GM18861 (cell line): ENCODE data around the gene MPDZ.
"Not testable (repeated sequence)": the region's sequence is repeated elsewhere in the genome, so short reads cannot be mapped to it uniquely, and the experiment has no call there.

Experiments used
- ATAC-seq: cut with Tn5 transposase; IDR thresholded peaks from one replicate; pipeline ENCODE4 v1.9.1; 2021; ENCODE audit not compliant: unreplicated experiment

The MPDZ gene

DNA sequence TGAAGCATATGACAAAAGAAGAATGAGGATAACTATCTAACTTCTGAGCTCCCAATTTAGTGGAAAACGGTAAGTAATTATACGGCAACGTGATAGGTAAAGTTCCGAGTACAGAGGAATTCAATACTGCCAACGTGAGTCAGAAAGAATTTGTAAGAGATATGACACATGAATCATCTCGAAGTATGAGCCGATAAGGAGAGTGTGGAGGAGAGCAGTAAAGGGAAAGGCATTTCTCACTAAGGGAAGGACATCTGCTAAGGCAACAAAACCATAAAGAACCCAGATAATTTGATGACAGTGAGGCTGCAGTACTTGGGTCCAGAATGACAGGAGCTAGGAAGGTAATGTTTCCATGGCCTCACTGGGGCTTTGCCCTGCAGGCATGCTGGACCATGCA, 11.0 kb downstream of the MPDZ start:
- ATAC-seq = no peak

DNA sequence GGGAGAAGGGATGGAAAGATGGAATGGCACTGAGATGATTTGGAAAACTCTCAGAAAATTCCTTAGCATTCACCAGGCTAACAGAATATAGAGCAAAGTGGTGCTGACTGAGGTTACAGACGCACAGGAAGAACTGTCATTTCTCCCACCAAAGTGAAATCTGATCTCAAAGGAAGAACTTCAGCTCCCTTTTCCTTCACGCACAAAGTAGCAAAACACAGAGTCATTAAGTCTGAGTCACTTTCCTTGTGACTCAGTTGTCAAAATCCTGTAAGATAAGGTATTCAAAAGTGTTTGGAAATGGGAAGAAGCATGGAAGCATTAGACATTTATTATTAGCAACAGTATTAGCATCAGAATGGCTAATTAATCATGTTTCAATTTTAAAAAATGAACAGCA, 11.7 kb downstream of the MPDZ start:
- no peak for ATAC-seq

GRCh38 chr9:13266167-13266566, 13.3 kb downstream of the MPDZ start:
- no peak for ATAC-seq

DNA sequence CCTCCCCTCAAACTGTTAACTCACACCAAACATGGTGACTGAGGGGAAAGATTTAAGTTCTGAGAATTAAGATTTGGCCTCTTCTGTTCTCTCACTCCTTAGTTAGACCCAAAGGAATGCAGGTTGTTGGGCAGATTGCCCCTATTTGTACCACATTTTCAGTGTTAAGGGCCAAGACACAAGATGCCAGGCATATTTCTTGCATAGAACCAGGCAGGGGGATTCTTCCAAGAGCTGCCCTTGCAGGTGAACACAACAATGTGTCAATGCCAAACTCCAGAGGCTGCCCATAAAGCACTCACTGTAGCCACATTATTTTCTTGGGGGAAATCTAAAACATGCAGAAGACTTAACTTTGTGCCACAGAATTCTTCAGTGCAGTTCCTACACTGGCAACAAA, 14.7 kb downstream of the MPDZ start:
- no peak for ATAC-seq

DNA sequence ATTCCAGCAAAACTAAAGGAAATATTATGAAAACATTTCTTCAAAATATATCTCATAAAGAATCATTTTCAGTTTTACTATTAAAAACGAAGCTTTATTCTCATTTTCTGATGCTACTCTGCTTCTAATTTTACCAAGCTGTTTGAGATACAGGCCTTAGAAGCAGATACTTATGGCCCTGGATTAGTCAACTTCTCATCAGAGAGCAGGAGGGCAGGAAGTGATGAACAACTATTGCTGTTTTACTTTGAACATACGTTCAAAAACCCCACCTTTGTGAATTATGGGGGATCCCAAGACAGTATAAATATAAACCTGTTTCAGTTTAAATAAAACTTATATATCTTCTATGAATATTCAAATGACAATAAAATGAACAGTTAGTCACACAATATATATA, 16.0 kb downstream of the MPDZ start:
- no peak for ATAC-seq

DNA sequence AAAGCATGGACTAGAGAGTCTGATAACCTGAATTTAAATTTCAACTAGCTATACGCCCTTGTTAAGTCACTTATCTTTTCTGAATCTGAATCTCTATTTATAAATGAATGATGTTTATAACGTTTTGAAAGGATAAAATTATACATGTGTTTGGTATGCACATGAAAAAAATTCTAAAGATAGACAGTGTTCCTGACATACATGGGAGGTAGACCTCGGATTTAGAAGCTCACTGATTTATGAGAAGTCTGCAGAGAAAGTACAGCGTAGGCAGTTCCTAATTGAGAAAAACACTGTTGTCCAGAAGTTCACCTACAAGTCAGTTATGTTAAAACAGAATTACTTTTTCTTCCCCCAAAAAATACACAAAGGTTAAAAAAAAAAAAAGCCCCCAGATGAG, 26.6 kb downstream of the MPDZ start:
- ATAC-seq = no peak

DNA sequence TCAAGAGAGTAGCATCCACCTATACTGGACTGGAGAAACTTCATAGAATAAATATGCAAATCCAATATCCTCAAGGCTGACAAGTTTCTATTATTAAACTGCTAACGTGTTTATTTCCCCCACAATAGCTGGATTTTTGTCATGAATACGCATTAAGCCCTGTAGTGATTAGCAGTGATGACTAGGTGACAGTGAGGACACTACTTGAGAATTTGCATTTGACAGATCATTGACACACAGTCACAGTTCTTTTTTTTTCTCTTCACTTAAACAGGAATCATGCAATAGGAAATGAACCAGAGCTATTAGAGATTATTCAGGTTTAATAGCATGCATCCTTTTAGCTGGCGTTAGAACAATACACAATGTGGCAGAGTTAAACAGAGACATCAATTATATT, 35.3 kb downstream of the MPDZ start:
- ATAC-seq = no peak

- no peak for ATAC-seq
Measured at GRCh38 chr9:13241283-13241682, 38.2 kb downstream of the MPDZ start.

GRCh38 chr9:13239660-13240059, 39.8 kb downstream of the MPDZ start:
- no peak for ATAC-seq

DNA sequence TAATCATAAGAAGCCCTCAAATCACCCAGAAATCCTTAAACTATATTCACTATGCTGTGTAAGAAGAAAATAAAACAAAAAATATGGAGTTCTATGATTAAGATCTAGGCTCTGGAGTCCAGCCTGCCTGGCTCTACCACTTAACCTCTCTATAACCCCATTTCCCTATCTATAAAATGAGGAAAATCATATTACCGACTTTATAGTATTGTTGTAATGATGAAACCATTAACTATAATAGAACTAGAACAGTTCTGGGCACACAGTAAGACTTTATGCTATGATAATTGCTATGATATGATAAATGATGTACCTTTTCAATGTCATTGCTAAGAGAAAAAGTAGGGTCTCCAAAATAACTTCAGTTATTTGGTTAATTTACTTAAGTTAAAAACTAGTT, 40.3 kb downstream of the MPDZ start:
- ATAC-seq = no peak

GRCh38 chr9:13234932-13235331, 44.6 kb downstream of the MPDZ start:
- ATAC-seq = no peak

GRCh38 chr9:13228431-13228830, 51.1 kb downstream of the MPDZ start:
- no peak for ATAC-seq

GRCh38 chr9:13224366-13224765, 55.1 kb downstream of the MPDZ start:
- no peak for ATAC-seq

DNA sequence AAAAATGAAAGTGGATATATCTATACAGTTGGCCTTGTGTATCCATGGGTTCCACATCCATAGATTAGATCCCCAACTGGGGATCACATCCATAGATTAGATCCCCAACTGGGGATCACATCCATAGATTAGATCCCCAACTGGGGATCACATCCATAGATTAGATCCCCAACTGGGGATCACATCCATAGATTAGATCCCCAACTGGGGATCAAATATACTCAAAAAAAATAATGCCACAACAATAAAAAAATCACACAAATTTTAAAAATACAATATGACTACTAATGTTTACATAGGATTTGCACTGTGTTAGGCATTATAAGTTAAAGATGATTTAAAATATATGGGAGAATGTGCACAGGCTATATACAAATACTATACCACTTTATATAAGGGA, 56.8 kb downstream of the MPDZ start:
- not testable (repeated sequence) for ATAC-seq

- ATAC-seq = no peak
Measured at GRCh38 chr9:13221741-13222140, 57.8 kb downstream of the MPDZ start.

DNA sequence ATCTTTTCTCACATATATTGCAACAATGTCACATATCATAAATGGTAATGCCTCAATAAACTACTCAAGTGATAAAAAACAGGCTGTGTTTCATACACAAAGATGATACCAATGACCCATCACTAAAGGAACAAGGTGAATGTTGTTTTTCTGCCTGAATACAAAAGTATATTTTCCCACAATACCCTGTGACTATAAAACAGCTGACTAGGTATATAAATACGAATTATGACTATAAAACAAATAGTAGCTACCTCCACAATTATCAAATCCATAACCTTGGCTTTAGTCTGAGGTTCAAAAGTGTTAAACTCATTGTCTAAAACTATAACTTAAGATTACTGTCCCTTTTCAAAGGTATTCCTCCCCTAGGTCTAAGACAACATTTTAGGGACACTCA, 58.7 kb downstream of the MPDZ start:
- no peak for ATAC-seq

DNA sequence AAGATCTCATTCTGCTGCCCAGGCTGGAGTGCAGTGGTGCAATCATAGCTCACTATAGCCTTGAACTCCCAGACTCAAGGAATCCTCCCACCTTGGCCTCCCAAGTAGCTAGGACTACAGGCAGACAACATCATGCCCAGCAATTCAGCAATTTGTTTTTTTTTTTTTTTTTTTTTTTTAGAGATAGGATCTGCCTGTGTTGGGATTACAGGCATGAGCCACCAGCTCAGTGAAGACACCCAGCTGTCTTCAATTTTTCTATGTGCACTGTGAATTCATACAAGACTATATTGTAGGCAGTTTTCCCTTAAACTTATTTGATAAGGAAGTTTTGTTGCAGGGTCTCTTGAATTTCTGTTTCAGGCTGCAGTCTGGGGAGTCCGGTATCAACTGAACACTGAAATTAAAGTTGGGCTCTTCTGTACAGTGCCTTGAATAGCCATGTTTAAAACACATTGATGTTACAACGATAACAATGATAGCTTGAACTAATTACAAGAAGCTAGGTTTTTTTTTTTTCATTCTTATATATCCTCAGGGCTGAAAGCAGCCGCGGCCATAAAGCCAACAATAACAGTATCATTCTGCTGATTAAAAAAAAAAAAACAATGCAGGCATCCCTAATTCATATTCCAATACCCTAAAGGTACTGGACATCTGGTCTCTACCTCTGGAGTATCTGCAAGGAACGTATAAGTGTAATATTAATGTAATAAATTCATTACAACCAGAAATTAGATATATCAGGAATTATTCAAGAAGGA, 63.5 kb downstream of the MPDZ start:
- no peak for ATAC-seq

DNA sequence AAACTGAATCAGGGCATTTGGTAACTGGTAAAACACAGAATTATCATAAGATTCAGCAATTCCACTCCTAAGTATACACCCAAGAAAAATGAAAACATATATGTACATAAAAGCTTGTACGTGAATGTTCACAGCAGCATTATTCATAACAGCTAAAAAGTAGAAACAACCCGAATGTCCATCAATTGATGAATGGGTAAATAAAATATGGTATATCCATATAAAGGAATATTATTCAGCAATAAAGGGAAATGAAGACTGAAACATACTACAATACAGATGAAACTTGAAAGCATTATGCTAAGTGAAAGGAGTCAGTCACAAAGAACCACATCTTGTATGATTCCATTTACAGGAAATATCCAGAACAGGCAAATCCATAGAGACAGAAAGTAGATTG, 65.5 kb downstream of the MPDZ start:
- ATAC-seq = no peak

DNA sequence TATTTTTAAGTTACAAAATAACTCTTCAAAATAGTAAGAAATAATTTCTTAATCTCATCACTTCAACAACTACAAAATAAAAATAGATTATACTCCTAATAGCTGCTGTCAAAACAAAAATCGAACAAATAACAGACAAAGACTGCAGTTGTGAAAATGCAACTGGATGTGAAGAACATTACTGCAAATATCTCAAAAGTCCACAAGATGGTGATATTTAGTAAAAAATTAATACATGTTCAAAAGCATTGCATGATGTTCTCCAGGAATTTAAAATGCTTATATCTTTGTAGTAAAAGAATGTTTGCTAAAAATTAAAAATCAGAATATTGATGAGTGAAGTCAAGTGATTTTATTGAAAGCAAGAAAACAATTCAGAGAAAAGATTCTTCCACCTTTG, 66.2 kb downstream of the MPDZ start:
- ATAC-seq = no peak

GRCh38 chr9:13210306-13210705, 69.2 kb downstream of the MPDZ start:
- ATAC-seq = no peak

DNA sequence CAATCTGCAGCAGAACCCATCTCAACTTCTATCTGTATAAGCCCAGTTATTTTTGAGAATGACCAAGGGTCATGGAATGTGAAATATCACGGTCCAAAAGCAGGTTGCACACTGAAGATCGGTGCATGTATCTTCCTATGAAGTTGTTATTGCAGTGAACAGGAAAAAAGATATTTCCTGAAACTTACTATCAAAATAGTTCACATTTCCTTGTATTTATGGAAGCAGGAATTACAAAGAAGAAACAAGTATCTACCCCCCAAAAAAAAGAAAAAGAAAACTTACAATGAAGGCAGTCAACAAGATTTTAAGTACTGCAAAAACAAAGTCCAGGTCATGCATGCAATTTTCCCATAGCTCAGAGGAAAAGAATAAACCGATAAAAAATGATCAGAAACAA, 70.0 kb downstream of the MPDZ start:
- ATAC-seq = no peak

DNA sequence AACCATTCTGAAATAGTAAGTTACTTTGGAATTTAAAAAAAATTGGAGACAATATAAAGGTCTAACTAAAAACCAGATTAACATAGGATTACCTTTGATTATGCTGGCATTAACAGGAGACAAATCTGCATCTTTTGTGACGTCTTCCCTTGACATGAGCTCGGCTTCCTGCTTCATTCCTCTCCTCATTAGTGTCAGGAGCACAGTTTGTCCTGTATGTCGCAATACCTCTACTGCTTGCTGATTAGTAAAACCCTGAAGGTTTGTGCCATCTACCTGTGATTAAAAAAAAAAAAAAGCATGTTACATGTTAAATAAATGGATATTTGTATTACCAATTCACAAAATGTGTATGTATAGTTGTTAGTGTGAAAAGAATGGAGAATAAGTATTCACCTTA, 73.7 kb downstream of the MPDZ start:
- no peak for ATAC-seq

DNA sequence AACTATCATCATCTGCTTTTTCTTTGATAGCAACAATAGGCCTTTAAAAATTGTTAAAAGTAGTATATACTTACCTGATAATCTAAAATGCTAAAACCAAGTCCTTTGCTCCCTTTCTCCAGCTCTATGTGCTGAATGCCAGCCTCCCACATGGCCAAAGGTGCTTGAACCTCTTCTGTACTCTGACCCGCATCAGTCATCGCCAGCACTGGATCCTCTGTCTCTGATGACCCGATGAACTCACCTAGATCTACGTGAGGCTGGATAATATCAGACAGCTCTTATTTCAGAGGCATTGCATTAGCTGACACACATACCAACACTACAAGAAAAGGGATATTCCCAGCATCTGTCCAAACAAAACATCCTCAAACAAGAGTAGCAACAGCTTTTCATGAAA, 89.5 kb downstream of the MPDZ start:
- no peak for ATAC-seq
